ENCODE measurements around the gene NCR2. TPM values are rescaled to one million over a fixed set of nuclear protein-coding genes. Genes with fewer than 3 reads are reported as not detected.

The NCR2 gene
- total and polyA plus RNA-seq, 9 of the 15 experiments (the other 6 are each of a cell fraction or from before 2014, with no cell fraction given) = not detected

DNA sequence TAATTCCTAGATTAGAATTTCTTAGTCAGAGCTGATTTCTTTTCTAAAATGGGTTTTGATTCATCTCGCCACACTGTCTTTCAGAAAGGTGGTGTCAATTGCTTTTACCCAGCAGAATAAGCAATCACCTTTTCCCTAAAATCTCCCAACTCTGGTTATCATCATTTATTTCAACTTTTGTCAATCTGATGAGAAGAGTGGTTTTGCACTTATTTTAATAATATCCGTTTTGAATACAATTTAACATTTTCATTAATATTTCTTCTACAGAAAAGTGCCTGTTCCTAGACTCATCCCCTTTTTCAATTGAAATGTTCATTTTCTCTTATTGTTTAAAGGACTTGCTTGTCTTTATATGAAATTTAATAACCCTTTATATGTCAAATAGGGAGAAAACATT, 8.2 kb upstream of the NCR2 start:
- WGBS (ENCODE audit: insufficient coverage, low coverage, missing lambda C conversion rate) = 20% methylated on average over 2 of the region's 2 CpGs

More for the DNA sequence above, 8.2 kb upstream of the NCR2 start:
- no peak for ATAC-seq
- no peaks in the 10 kb centered on the region for H3K9me1 ChIP-seq (ENCODE audit: control insufficient read depth, insufficient read depth, low read length)
- H3K79me2 ChIP-seq (ENCODE audit: control insufficient read depth, insufficient read depth, low read length) = no peaks in the 10 kb centered on the region
- in situ Hi-C loops (cut with MboI) (no loop called here), intact Hi-C loops (cut with micrococcal nuclease) (no loop called here)
- peak; percentile 85 for TF ChIP-seq CBX8 (IDR thresholded peaks at IDR 0.05; ENCODE audit: borderline replicate concordance, extremely low read depth, low read depth, low read length, poor library complexity, severe bottlenecking)
- TF ChIP-seq, protein P1, sequence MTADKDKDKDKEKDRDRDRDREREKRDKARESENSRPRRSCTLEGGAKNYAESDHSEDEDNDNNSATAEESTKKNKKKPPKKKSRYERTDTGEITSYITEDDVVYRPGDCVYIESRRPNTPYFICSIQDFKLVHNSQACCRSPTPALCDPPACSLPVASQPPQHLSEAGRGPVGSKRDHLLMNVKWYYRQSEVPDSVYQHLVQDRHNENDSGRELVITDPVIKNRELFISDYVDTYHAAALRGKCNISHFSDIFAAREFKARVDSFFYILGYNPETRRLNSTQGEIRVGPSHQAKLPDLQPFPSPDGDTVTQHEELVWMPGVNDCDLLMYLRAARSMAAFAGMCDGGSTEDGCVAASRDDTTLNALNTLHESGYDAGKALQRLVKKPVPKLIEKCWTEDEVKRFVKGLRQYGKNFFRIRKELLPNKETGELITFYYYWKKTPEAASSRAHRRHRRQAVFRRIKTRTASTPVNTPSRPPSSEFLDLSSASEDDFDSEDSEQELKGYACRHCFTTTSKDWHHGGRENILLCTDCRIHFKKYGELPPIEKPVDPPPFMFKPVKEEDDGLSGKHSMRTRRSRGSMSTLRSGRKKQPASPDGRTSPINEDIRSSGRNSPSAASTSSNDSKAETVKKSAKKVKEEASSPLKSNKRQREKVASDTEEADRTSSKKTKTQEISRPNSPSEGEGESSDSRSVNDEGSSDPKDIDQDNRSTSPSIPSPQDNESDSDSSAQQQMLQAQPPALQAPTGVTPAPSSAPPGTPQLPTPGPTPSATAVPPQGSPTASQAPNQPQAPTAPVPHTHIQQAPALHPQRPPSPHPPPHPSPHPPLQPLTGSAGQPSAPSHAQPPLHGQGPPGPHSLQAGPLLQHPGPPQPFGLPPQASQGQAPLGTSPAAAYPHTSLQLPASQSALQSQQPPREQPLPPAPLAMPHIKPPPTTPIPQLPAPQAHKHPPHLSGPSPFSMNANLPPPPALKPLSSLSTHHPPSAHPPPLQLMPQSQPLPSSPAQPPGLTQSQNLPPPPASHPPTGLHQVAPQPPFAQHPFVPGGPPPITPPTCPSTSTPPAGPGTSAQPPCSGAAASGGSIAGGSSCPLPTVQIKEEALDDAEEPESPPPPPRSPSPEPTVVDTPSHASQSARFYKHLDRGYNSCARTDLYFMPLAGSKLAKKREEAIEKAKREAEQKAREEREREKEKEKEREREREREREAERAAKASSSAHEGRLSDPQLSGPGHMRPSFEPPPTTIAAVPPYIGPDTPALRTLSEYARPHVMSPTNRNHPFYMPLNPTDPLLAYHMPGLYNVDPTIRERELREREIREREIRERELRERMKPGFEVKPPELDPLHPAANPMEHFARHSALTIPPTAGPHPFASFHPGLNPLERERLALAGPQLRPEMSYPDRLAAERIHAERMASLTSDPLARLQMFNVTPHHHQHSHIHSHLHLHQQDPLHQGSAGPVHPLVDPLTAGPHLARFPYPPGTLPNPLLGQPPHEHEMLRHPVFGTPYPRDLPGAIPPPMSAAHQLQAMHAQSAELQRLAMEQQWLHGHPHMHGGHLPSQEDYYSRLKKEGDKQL (CRISPR knock-in tag; IDR thresholded peaks at IDR 0.05; ENCODE audit: borderline replicate concordance) = no peak
- TF ChIP-seq STAG1 (CRISPR knock-in tag; IDR thresholded peaks at IDR 0.05; ENCODE audit: borderline replicate concordance) = no peak
- TF ChIP-seq MITF (IDR thresholded peaks at IDR 0.05) = no peak
- no peak overlapping the region for H3K4me3 ChIP-seq
- no peak overlapping the region for H3K4me2 ChIP-seq (ENCODE audit: insufficient read depth, low read length)
- no peaks in the 10 kb centered on the region for H4K20me1 ChIP-seq (replicated peaks; ENCODE audit: control insufficient read depth, insufficient read depth, low read length)
- no peak overlapping the region for H3K9ac ChIP-seq (ENCODE audit: insufficient read depth in 1 of 2, low read depth in 2 of 2, low read length in 2 of 2)
- no peaks in the 10 kb centered on the region for H3K36me3 ChIP-seq (ENCODE audit: control insufficient read depth, insufficient read depth, low read length)
- BruUV-seq (replicated peaks) = no TSS peak
- H3K27me3 ChIP-seq (ENCODE audit: control insufficient read depth in 2 of 2, insufficient read depth in 2 of 2, low read length in 2 of 2) = peaks cover 3 to 20% of the 10 kb centered on the region in 2 experiments; a peak in 2 of 5 replicates
- H3K27ac ChIP-seq (ENCODE audit: extremely low read depth, low read depth, low read length) = no peak overlapping the region
- no peak for DNase-seq (ENCODE audit: extremely low read depth in 1 of 4, low spot score in 3 of 4)
- ChIA-PET POLR2A (no interaction called here), CTCF (ENCODE audit: low intra/inter-chr PET ratio) (no interaction called here)
- no peak overlapping the region for H2AFZ ChIP-seq (ENCODE audit: low read depth, low read length)
- H3K4me1 ChIP-seq (replicated peaks in 1 of 2; ENCODE audit: control insufficient read depth in 2 of 2, insufficient read depth in 2 of 2, low read length in 2 of 2) = peaks cover under 1 to 11% of the 10 kb centered on the region in 2 experiments; a peak in 3 of 5 replicates
- no peaks in the 10 kb centered on the region for H3K9me3 ChIP-seq (replicated peaks; ENCODE audit: control insufficient read depth, insufficient read depth, low read depth, low read length)
- FAIRE-seq = no peak
